Measurements from ENCODE around the gene ERICH6. TPM values are rescaled to one million over a fixed set of nuclear protein-coding genes. Genes with fewer than 3 reads are reported as not detected.

Gene ERICH6
- total and polyA plus RNA-seq, 10 of the 15 experiments (the other 5 are each of a cell fraction or from before 2014, with no cell fraction given) = 0.04 to 0.40 (median 0.22) TPM; not detected in 6

DNA sequence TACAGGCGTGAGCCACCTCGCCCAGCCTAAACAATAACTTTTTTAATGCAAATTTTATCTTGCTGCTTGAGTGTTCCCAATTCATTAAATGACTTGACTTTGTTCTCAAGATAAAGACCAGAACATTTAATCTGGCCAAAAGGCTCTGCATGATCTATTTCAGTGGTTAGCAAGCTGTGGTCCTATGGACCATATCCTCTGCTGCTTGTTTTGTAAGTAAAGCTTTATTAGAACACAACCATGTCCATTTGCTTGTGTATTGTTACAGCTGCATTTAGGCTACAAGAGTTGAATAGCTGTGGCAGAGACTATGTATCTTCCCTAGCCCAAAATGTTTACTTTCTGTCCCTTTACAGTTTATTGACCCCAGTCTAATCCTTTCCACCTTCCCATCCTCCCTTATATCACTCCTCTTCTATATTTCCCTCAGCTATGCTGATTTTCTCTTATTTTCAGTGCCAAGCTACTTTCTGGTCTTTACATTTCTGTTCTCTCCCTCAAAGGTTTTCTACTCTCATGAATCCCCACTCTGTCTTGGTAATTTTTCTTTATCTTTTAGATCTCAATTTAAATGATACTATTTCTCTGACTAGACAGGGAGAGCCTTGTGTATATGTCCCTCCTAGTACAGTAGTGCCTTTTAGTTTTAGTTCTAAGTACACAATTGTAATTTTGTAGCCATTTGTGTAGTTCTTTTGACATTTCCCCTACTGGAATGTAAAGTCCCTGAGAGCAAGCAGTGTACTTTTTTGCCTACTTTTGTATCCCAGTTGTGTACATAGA is 77.4 kb downstream of the ERICH6 start:
- Histone ChIP-seq H3K36me3 (ENCODE audit: control insufficient read depth in 2 of 2, insufficient read depth in 2 of 2, low read length in 1 of 2) (peaks cover 5 to 17% of the 10 kb centered on the region in 2 experiments), H3K27ac (ENCODE audit: control insufficient read depth, insufficient read depth) (no peak overlapping the region), H3K4me2 (ENCODE audit: control insufficient read depth, insufficient read depth) (no peak overlapping the region), H3K27me3 (replicated peaks in 1 of 2; ENCODE audit: control insufficient read depth in 2 of 2, insufficient read depth in 2 of 2, low read length in 1 of 2) (no peaks in the 10 kb centered on the region), H3K9me3 (replicated peaks; ENCODE audit: control insufficient read depth, insufficient read depth, low read length) (no peaks in the 10 kb centered on the region), H3K79me2 (ENCODE audit: control insufficient read depth, insufficient read depth, low read length) (peaks cover 13% of the 10 kb centered on the region), H3K9ac (ENCODE audit: control insufficient read depth, insufficient read depth, low read length) (no peak overlapping the region), H3K4me1 (ENCODE audit: control insufficient read depth, insufficient read depth, low read length) (no peaks in the 10 kb centered on the region), H3K4me3 (no peak overlapping the region), H4K20me1 (ENCODE audit: control insufficient read depth, insufficient read depth) (no peaks in the 10 kb centered on the region), H2AFZ (ENCODE audit: control insufficient read depth, low read depth, low read length) (no peak overlapping the region)
- 94% methylated on average over 2 of the region's 2 CpGs for WGBS (ENCODE audit: insufficient coverage, insufficient replicate concordance, low lambda C conversion rate, missing lambda C conversion rate)
- FAIRE-seq = no peak
- ChIA-PET CTCF (interaction anchor here (1.4 kb wide), 1 partner anchor 12 kb away, joined by 3 read pairs; no protein-coding TSS in a partner anchor), RAD21 (ENCODE audit: unreplicated experiment) (interaction anchor here (0.5 kb wide), 1 partner anchor 21 kb away, joined by 3 read pairs; no protein-coding TSS in a partner anchor), POLR2A (no interaction called here), SMC1A (ENCODE audit: uncharacterized antibody, unreplicated experiment) (interaction anchor here (1.0 to 1.2 kb wide), 2 partner anchors 9 to 17 kb away, joined by 3 to 7 read pairs; no protein-coding TSS in a partner anchor)
- no peak for ATAC-seq
- intact Hi-C loops (cut with micrococcal nuclease; ENCODE audit: unreplicated experiment) = no loop called here
- TF ChIP-seq, protein P1, sequence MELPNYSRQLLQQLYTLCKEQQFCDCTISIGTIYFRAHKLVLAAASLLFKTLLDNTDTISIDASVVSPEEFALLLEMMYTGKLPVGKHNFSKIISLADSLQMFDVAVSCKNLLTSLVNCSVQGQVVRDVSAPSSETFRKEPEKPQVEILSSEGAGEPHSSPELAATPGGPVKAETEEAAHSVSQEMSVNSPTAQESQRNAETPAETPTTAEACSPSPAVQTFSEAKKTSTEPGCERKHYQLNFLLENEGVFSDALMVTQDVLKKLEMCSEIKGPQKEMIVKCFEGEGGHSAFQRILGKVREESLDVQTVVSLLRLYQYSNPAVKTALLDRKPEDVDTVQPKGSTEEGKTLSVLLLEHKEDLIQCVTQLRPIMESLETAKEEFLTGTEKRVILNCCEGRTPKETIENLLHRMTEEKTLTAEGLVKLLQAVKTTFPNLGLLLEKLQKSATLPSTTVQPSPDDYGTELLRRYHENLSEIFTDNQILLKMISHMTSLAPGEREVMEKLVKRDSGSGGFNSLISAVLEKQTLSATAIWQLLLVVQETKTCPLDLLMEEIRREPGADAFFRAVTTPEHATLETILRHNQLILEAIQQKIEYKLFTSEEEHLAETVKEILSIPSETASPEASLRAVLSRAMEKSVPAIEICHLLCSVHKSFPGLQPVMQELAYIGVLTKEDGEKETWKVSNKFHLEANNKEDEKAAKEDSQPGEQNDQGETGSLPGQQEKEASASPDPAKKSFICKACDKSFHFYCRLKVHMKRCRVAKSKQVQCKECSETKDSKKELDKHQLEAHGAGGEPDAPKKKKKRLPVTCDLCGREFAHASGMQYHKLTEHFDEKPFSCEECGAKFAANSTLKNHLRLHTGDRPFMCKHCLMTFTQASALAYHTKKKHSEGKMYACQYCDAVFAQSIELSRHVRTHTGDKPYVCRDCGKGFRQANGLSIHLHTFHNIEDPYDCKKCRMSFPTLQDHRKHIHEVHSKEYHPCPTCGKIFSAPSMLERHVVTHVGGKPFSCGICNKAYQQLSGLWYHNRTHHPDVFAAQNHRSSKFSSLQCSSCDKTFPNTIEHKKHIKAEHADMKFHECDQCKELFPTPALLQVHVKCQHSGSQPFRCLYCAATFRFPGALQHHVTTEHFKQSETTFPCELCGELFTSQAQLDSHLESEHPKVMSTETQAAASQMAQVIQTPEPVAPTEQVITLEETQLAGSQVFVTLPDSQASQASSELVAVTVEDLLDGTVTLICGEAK (IDR thresholded peaks at IDR 0.05; ENCODE audit: borderline replicate concordance) = peak; percentile 59; the same call in 1 of the 2 replicates
- TF ChIP-seq, protein P2, sequence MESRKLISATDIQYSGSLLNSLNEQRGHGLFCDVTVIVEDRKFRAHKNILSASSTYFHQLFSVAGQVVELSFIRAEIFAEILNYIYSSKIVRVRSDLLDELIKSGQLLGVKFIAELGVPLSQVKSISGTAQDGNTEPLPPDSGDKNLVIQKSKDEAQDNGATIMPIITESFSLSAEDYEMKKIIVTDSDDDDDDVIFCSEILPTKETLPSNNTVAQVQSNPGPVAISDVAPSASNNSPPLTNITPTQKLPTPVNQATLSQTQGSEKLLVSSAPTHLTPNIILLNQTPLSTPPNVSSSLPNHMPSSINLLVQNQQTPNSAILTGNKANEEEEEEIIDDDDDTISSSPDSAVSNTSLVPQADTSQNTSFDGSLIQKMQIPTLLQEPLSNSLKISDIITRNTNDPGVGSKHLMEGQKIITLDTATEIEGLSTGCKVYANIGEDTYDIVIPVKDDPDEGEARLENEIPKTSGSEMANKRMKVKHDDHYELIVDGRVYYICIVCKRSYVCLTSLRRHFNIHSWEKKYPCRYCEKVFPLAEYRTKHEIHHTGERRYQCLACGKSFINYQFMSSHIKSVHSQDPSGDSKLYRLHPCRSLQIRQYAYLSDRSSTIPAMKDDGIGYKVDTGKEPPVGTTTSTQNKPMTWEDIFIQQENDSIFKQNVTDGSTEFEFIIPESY (IDR thresholded peaks at IDR 0.05) = no peak
- in situ Hi-C loops (cut with MboI) = no loop called here
- DNase-seq (ENCODE audit: low read depth, low spot score) = no peak
- BruUV-seq (replicated peaks) = no TSS peak
